Motor neuron (in vitro differentiated cells): ENCODE results near the gene SCN5A. TPM values are rescaled to one million over a fixed set of nuclear protein-coding genes. Genes with fewer than 3 reads are reported as not detected.

ENCODE experiments used
- ATAC-seq, 8 experiments: fragments of 200-7000 bp; cut with Tn5 transposase; replicated peaks in 6 of 8; 2 replicates each; pipeline ENCODE4 v1.8.0; 2021; ENCODE audit warnings: mild to moderate bottlenecking in 8 of 8, moderate library complexity in 8 of 8
- H3K27ac ChIP-seq, 2 donors: fragments of 250-450 bp; sonication (Bioruptor Pico); 2 replicates each; pipeline ENCODE4 v1.9.0; 2021; ENCODE audit warnings: antibody characterized with exemption in 2 of 2, mild to moderate bottlenecking in 2 of 2, moderate library complexity in 1 of 2
- H3K4me1 ChIP-seq, 2 donors: fragments of 250-450 bp; sonication (Bioruptor Pico); replicated peaks in 1 of 2; 2 replicates each; pipeline ENCODE4 v1.6.1; 2021; ENCODE audit warnings: antibody characterized with exemption in 2 of 2, mild to moderate bottlenecking in 2 of 2, moderate library complexity in 1 of 2
- H3K4me3 ChIP-seq, 5 donors: fragments of 250-450 bp; sonication (Bioruptor Pico); 2 replicates each; pipeline ENCODE4 v1.9.0; 2021; ENCODE audit warnings: antibody characterized with exemption in 5 of 5, mild to moderate bottlenecking in 5 of 5, moderate library complexity in 4 of 5
- WGBS, 10 experiments: fragments of 450-650 bp; shearing (Covaris generic); methylation state at CpG; one replicate each; pipeline ENCODE4 v1.0.0; 2022; 5-methylcytosine and 5-hydroxymethylcytosine counted together
- in situ Hi-C, 9 experiments: fragments of 400-800 bp; cut with MboI; loops; one replicate each; pipeline ENCODE4 v1.15.0; 2021; ENCODE audit warnings: low sequenced_read_pairs in 9 of 9, low pct_unique_long_range_greater_than_20kb in 2 of 9; ENCODE audit not compliant: unreplicated experiment in 9 of 9
- total RNA-seq, 8 experiments: library from RNA; unstranded; fragments of 300-600 nt; gene quantifications; 2 replicates each; pipeline versions ENCODE4 v1.2.3 to v1.2.4, GENCODE V29; 2022

The SCN5A gene
- total RNA-seq, 8 experiments from 2014 or later, result 0.11 to 2.8 (median 0.58) TPM

GRCh38 chr3:38543586-38543985 lies 105.9 kb downstream of the SCN5A start:
- in situ Hi-C loops, result loop anchor here in 5 of 9 experiments (25.0 kb wide), 3 partner anchors 94 to 469 kb away; partner anchors contain the start of gene SCN5A (in 3 of the 5)
- H3K27ac ChIP-seq, result no peak overlapping the region
- peaks cover 0 to 3% of the 10 kb centered on the region in 2 donors for H3K4me1 ChIP-seq
- H3K4me3 ChIP-seq, result no peak overlapping the region
- ATAC-seq, result peak in 3 of 8 experiments; percentile 35 to 59 (median 44)
- WGBS, 10 experiments, result 30 to 100% (median 74%) methylated on average over 1 to 5 of the region's 7 CpGs; no CpG with 5 or more reads in 6 of the 10 experiments

GRCh38 chr3:38542401-38543298 lies 106.8 kb downstream of the SCN5A start:
- Histone ChIP-seq H3K27ac (no peak overlapping the region), H3K4me3 (no peak overlapping the region), H3K4me1 (peaks cover 0 to 3% of the 10 kb centered on the region in 2 donors)
- 10 to 94% (median 66%) methylated on average over 1 to 7 of the region's 16 CpGs; no CpG with 5 or more reads in 2 of the 10 experiments for WGBS, 10 experiments
- in situ Hi-C loops, result loop anchor here in 5 of 9 experiments (25.0 kb wide), 3 partner anchors 95 to 470 kb away; partner anchors contain the start of gene SCN5A (in 3 of the 5)
- ATAC-seq, result peak in 2 of 8 experiments; percentile 11 to 16

DNA sequence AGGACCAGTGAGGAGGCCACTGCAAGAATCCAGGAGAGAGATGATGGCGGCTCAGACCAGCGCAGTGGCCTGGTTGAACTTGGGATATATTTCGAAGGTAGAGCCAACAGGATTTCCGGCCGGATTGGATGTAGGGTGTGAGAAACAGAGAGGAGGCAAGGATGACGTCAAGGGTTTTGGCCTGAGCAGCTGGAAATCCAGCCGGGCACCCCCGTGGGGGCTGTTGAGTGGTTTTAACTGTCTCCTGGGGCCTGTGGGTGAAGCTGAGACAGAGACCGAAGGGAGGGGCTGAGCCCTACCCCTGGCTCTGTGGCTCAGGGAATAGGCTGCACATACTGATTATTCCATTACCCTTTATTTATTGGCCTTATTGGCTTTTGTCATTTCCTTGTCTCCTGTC lies 107.7 kb downstream of the SCN5A start:
- Histone ChIP-seq H3K27ac (no peak overlapping the region), H3K4me3 (no peak overlapping the region), H3K4me1 (peaks cover 0 to 3% of the 10 kb centered on the region in 2 donors)
- ATAC-seq, result peak in 4 of 8 experiments; percentile 18 to 65 (median 34)
- 13 to 92% (median 89%) methylated on average over 2 to 7 of the region's 9 CpGs; no CpG with 5 or more reads in 2 of the 10 experiments for WGBS, 10 experiments
- in situ Hi-C loops, result loop anchor here in 5 of 9 experiments (25.0 kb wide), 3 partner anchors 95 to 470 kb away; partner anchors contain the start of gene SCN5A (in 3 of the 5)

GRCh38 chr3:38538773-38539353 lies 110.6 kb downstream of the SCN5A start:
- WGBS, 10 experiments, result 60 to 100% (median 100%) methylated on average over 1 to 2 of the region's 8 CpGs; no CpG with 5 or more reads in 4 of the 10 experiments
- Histone ChIP-seq H3K4me3 (no peak overlapping the region), H3K4me1 (peaks cover 0 to 3% of the 10 kb centered on the region in 2 donors), H3K27ac (no peak overlapping the region)
- ATAC-seq, result no peak
- in situ Hi-C loops, result loop anchor here in 5 of 9 experiments (25.0 kb wide), 3 partner anchors 98 to 473 kb away; partner anchors contain the start of gene SCN5A (in 3 of the 5)

DNA sequence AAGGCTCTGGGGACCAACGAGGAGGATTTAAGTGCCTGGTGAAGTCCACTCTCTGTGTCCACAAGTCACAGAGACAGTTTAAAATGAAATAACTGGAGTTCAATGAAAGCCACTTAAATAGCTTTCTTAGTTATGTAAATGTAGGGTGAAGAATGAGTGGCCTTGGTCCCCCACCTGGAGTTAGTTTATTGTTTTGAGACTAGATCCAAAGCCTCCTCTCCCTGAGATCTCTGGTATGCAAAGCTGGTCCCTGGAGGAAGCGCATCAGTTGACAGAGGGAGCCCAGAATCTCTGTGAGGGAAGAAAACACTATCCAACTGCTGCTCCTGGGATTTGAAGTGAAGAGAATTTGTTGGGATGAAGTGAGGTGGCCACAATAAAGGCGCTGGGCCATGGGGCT lies 112.8 kb downstream of the SCN5A start:
- Histone ChIP-seq H3K27ac (no peak overlapping the region), H3K4me3 (no peak overlapping the region), H3K4me1 (no peaks in the 10 kb centered on the region)
- ATAC-seq, result no peak
- in situ Hi-C loops, result loop anchor here in 5 of 9 experiments (25.0 kb wide), 3 partner anchors 101 to 476 kb away; partner anchors contain the start of gene SCN5A (in 3 of the 5)
- 0 to 100% (median 54%) methylated on average over 1 to 2 of the region's 3 CpGs; no CpG with 5 or more reads in 5 of the 10 experiments for WGBS, 10 experiments

GRCh38 chr3:38534604-38535003 lies 114.9 kb downstream of the SCN5A start:
- H3K4me3 ChIP-seq, result no peak overlapping the region
- 86 to 100% (median 98%) methylated on average over 2 to 7 of the region's 7 CpGs for WGBS, 10 experiments
- H3K4me1 ChIP-seq, result no peaks in the 10 kb centered on the region
- ATAC-seq, result no peak
- no peak overlapping the region for H3K27ac ChIP-seq
- in situ Hi-C loops, result loop anchor here in 5 of 9 experiments (25.0 kb wide), 3 partner anchors 103 to 478 kb away; partner anchors contain the start of gene SCN5A (in 3 of the 5)

- ATAC-seq, result peak in 2 of 8 experiments; percentile 29 to 37
- H3K4me3 ChIP-seq, result no peak overlapping the region
- H3K4me1 ChIP-seq, result no peaks in the 10 kb centered on the region
- in situ Hi-C loops, result loop anchor here in 5 of 9 experiments (25.0 kb wide), 3 partner anchors 103 to 478 kb away; partner anchors contain the start of gene SCN5A (in 3 of the 5)
- 83 to 100% (median 100%) methylated on average over 1 to 2 of the region's 2 CpGs; no CpG with 5 or more reads in 4 of the 10 experiments for WGBS, 10 experiments
- no peak overlapping the region for H3K27ac ChIP-seq
These were observed 115.3 kb downstream of the SCN5A start for GRCh38 chr3:38534180-38534579.

- peak in 4 of 8 experiments; percentile 17 to 49 (median 22) for ATAC-seq
- Histone ChIP-seq H3K27ac (no peak overlapping the region), H3K4me1 (no peaks in the 10 kb centered on the region), H3K4me3 (no peak overlapping the region)
- 40 to 90% (median 74%) methylated on average over 1 to 3 of the region's 13 CpGs; no CpG with 5 or more reads in 5 of the 10 experiments for WGBS, 10 experiments
- in situ Hi-C loops, result loop anchor here in 5 of 9 experiments (25.0 kb wide), 3 partner anchors 104 to 479 kb away; partner anchors contain the start of gene SCN5A (in 3 of the 5)
These were observed 116.1 kb downstream of the SCN5A start for GRCh38 chr3:38533285-38533976.

- Histone ChIP-seq H3K4me1 (no peaks in the 10 kb centered on the region), H3K4me3 (no peak overlapping the region), H3K27ac (no peak overlapping the region)
- WGBS, 10 experiments, result 69 to 100% (median 100%) methylated on average over 1 to 2 of the region's 3 CpGs; no CpG with 5 or more reads in 5 of the 10 experiments
- in situ Hi-C loops, result loop anchor here in 5 of 9 experiments (25.0 kb wide), 3 partner anchors 105 to 480 kb away; partner anchors contain the start of gene SCN5A (in 3 of the 5)
- no peak for ATAC-seq
These were observed 117.0 kb downstream of the SCN5A start for GRCh38 chr3:38532529-38532928.

DNA sequence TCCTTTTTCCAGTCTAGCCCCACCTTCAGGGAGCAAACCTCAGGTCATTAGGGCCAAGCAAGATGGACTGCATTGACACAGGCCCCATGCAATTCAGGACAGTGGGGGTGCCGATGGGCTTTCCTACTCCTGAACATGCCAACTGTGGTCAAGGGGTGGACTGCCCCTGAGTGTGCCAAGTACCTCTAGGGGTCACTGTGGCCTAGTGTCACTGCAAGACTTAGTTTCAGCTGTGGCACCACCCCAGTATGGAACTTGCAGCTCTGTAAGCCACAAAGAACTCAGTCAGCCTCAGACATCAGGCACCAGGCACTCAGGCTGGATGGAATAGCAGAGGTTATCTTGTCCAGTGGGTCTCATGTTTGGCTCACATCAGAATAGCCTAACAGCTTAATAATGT lies 121.0 kb downstream of the SCN5A start:
- Histone ChIP-seq H3K27ac (no peak overlapping the region), H3K4me3 (no peak overlapping the region), H3K4me1 (no peaks in the 10 kb centered on the region)
- no CpG with 5 or more reads among the region's 1 CpG for WGBS, 10 experiments
- in situ Hi-C loops, result loop anchor here in 6 of 9 experiments (10.0 to 25.0 kb wide), 4 partner anchors 109 to 484 kb away; partner anchors contain the start of gene SCN5A (in 3 of the 6)
- ATAC-seq, result peak in 3 of 8 experiments; percentile 65 to 79 (median 70)

- H3K4me3 ChIP-seq, result no peak overlapping the region
- H3K4me1 ChIP-seq, result no peaks in the 10 kb centered on the region
- ATAC-seq, result no peak
- no peak overlapping the region for H3K27ac ChIP-seq
- in situ Hi-C loops, result loop anchor here in 6 of 9 experiments (10.0 to 25.0 kb wide), 4 partner anchors 111 to 486 kb away; partner anchors contain the start of gene SCN5A (in 3 of the 6)
- 92 to 100% (median 98%) methylated on average over 1 to 4 of the region's 14 CpGs; no CpG with 5 or more reads in 6 of the 10 experiments for WGBS, 10 experiments
These were observed 122.7 kb downstream of the SCN5A start for GRCh38 chr3:38526792-38527191.
